NCI-H1105 (cell line): ENCODE data around the gene KRT6B.

Experiments used
- DNase-seq: peaks from one replicate; lab custom pipeline; 2025; lab: John Stamatoyannopoulos, UW

The KRT6B gene

DNA sequence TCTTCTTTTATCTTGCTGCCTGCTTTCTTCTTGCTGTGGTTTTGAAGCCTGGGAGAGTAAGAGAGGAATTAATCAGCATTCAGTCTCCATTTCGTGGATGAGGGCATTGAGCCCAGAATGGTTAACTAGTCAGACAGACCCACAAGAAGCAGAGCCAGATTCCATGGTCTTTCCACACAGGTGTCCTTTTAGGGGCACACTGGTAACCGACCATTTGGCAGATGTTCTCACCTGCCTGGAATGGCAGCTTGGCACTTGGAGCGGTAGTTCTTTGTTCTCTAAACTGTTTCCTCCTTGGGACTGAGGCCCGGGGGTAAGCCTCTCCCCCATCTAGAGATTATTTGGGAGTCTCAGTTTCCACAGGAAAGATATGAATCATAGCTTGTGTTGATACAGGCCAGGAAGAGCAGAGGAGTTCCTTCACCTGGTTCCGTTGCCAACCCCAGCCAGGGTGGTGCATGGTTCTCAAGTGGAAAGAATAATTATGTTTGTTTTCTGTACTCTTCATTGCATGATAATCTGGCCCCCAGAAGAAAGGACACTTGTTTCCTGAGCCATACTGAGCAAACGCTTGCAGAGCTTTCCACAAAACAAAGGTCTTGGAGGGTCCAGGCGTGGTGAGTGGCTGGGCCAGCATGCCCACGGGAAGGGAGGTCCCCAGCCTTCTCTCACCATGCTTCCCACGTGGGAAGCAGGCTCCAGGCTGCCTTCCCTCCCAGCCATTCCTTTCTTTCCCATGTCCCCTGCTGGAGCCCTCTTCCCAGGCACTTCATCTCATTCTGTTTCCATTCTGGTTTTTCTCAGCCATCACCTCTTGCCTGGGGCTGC is 15.7 kb downstream of the KRT6B start:
- DNase-seq: no peak

- DNase-seq: no peak
These were observed 16.3 kb downstream of the KRT6B start for GRCh38 chr12:52435659-52435999.

DNA sequence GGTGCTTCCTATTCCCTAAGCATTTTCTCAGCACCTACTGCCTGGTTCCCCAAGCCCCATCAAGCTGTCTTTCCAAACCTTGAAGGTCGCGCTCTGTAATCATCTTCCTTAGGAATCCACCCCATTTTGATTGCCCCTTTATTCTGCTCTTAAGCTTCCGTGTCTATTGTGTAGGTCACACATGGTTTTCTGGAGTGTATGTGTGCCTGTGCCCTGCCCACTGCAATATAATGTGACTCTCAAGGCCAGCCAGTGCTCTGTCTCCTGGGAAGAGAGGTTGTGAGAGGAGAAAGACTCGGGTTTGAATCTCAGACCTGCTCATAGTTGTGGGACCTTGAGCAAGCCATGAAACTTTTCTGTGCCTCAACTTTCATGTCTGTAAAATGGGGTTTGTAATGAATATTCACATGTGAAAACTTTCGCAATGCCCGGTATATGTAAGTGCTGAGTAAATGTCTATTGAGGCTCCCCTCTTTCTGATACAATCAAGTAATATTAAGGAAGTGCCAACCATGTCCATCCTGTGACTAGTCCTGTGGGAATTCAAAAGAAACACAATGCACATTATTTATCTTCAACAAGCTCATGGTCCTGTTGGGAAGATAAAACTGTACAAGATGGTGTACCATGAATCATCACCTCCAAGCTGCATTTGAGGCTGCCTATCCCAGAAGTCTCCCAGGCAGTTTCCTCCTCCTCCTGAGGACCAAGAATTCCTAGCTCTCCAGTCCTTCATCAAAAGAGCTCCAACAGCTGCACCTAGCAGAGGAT is 17.0 kb downstream of the KRT6B start:
- no peak for DNase-seq

DNA sequence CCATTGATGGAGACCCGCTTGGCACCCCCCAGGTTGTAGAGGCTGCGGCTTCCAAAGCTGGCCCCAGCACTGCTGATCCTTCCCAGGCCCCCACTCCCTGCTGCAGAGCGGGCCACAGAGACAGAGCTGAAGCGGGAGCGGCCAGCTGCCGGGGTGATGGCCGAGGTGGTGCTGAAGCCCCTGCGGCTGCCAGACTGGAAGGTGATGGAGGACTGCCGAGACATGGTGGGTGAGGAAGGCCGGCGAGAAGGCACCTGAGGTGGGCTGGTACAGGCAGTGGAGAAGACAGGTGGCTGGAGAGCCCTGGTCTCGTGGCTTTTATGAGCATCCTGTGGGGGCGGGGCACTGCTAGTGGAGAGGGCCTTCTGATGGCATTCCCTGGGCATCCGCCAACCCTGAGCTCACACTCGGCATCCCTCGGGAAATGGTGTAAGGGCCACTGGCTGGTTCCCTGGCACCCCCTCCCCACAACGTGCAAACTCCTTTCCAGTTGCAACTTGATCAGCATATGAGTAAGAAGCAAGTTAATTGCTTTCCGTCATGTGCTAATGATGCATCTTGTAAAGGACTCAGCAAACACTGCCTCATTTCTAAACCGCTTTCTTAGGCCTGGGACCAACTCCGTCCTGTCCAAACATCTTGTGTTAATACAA is 17.7 kb downstream of the KRT6B start, which contains the start of gene KRT75:
KRT75 (minus strand) TSS at position 291 of the 653 bp plus-strand sequence; CDS start at position 224, 67 bp downstream.
- no peak for DNase-seq

GRCh38 chr12:52433501-52434080 is 18.4 kb downstream of the KRT6B start:
- DNase-seq: no peak

- DNase-seq: no peak
These were observed 19.3 kb downstream of the KRT6B start for GRCh38 chr12:52432559-52433207.

DNA sequence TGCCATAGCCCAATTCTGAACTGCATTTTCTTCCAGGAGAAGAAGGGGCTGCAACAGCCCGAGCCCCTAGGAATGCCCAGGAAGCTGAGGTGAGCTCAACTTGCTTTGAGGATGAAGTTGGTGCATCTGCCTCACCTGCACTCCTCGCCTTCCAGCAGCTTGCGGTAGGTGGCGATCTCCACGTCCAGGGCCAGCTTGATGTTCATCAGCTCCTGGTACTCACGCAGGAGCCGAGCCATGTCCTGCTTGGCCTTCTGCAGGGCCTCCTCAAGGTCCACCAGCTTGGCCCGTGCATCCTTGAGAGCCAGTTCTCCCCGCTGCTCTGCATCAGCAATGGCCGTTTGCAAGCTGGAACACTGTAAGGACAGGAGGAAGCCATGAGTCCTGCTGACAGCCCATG is 23.8 kb downstream of the KRT6B start:
- DNase-seq: no peak

DNA sequence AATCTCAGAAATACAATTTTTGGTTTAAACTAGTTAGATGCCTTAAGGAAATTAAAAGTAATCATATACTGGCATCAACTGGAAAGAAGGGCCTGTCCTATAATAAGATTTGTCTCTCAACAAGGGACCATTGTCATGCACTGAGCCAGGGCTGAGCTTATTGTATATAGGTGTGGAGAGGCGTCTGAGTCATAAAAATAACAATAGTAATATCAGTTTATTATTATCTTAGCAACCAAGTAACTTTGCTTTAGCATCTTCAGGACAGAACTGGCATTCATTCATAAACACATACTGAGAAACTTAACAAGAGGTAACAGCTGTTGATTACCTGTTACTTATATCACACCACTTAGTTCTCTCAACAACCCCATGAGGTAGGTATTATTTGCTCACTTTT is 24.9 kb downstream of the KRT6B start:
- no peak for DNase-seq

DNA sequence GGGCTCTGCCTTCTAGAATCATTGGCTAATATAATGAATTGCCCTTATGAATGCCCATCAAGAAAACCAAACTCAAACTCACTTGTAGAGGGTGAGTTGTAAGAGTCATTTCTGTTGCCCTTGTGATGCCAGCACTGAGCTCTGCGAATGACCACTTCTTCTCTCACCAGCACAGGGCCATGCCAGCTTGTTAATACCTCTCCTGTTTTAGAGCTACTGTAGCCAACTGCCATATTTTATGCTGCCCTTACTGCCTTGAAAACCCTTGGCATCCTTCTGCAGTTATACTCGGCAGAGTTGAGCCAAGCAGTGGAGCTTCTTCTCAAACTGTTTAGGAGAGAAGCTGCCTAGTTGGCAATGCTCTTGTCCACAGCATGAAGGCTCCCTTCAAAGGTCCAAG is 25.9 kb downstream of the KRT6B start:
- no peak for DNase-seq

DNA sequence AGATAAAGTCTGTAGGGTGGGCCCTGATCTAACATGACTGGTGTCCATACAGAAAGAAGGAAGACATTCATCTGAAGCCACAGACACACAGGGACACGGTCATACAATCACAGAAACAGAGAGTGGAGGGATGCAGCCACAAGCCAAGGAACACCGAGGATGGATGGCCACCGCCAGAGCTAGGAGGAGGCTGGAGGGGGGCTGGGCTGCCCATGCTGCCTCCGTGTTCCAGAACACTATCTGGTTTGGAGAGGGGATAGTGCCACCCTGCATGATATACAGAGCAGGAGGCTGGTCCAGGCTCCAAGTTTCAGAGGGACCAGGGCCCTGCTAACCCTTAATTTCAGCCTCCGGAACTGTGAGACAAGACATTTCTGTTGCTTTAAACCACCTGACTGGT is 26.5 kb downstream of the KRT6B start:
- no peak for DNase-seq

- DNase-seq: no peak
These were observed 28.1 kb downstream of the KRT6B start for GRCh38 chr12:52423661-52424500.

DNA sequence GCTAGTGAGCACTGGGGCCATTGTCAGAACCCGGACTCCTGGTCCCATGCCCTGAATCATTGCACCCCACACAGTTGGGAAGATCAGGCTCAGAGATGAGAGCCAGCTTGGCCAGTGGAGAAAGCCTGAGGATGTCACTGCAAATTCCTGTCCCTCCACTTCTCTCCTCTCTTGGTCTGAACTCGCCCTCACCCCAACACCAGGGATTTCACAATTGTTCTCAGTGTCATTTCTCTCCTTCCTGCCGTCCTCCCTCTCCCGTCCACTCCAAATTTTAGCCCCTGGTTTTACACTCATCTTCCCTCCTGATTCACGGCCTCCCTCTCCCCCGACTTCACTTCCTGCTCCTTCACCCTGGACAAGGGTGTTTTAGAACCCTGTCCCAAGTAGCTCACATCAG is 28.9 kb downstream of the KRT6B start:
- no peak for DNase-seq

DNA sequence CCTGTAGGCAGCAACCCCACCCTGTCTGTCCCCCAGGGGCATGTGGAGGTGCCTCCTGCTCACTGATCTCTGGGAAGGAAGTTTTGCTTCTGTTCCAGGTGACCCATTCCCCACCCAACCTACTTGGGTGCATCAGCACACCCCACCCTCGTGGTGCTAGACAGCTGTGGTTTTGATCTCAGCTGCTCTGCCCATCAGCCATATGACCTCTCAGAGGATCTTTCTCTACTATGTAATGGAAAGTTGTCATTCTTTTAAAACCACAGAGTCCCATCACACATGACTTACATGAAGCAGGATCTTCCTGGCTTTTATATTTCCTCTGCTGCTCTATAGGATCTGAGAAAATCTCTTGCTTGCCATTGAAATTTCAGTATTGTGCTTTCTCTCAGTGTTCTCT is 32.3 kb downstream of the KRT6B start:
- DNase-seq: no peak

- no peak for DNase-seq
These were observed 33.3 kb downstream of the KRT6B start for GRCh38 chr12:52418576-52419110.

- peak; percentile 63 for DNase-seq
These were observed 34.2 kb downstream of the KRT6B start for GRCh38 chr12:52417740-52418139.

GRCh38 chr12:52416795-52417194 is 35.2 kb downstream of the KRT6B start:
- DNase-seq: no peak

DNA sequence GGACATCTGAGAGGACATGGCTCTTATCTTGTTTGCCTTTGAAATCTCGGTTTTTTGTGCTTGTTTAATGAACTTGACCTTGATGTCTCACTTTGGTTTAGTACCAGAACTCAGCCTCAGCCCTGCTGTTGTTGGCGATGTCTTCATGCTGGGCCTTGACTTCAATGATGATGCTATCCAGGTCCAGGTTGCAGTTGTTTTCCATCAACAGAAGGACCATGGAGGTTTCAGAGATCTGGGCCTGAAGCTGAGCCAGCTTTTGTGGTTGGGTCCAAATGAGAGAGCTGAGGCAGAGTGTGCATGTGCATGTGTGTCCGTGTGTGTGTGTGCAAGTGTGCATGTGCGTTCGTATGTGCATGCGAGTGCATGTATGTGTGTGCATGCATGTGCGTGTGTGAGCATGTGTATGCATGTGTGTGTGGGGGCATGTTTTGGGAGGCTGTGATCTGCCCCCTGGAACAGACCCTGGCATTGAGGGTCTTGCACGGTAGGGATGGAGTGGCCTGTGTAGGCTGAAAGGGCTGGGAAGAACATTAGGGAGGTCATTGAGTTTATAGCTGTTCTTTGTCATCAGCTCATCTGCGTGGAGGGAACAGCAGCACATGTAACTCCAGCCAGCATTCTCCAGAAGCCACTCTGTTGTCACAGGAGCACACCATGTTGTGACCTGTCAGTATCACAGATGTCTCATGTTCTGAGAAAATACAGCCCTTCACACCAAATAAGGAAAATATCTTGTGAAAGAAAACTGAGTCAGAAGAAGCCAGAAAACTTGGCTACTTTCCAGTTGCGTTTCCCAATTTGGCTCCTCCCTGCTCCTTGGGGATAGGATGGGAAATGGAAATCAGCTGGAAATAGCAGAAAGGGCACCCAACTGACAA is 35.8 kb downstream of the KRT6B start:
- DNase-seq: no peak

DNA sequence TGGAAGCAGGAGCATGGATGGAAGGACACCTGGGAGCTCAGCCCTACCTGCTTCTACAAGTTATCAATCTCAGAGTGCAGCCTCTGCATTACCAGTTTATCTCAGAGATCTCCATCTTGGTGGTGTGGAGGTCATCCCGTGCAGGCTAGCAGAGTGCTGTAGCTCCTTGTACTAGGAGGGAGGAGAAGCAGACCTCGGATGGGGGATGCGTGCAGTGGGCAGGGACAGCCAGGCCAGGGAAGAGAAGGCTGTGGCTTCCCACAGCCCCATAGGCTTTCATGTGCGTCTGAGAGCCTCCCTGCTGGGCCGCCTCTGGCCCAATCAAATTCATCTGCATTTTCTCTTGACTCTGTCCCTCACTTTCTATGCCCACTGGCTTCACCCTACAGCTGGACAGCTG is 37.0 kb downstream of the KRT6B start:
- DNase-seq: no peak

DNA sequence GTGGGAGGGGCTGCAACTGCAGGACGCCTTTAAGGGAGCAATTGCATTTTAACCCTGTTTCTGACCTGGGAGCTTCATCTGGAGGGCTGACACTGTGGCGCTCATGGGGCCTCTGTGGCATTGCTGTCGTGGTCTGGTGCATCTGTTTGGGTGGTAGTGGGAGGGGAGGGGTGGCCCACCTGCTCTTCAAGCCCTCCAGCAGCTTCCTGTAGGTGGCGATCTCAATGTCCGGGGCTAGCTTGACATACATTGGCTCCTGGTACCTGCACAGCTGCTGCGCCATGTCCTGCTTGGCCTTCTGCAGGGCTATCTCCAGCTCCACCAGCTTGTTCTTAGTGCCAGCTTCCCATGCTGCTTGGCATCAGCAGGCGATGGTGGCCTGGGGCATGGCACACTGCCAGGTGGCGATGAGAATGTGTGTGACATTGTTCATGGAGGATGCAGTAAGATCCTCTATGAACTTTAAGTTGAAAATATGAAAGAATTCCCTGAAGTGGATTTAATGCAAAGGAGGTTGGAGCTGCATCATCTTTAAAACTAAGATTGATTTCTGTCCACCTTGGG is 38.1 kb downstream of the KRT6B start:
- no peak for DNase-seq
